Calu3 (cell line): ENCODE data around the gene CPAMD8. TPM values are rescaled to one million over a fixed set of nuclear protein-coding genes. Genes with fewer than 3 reads are reported as not detected.

Source experiments
- BruUV-seq: library from RNA; stranded (reverse); fragments of 400-500 nt; replicated peaks from 2 replicates; lab custom pipeline; 2021; lab: Mats Ljungman, UMichigan
- CTCF ChIA-PET: fragments of 300-600 bp; sonication (Branson Sonifier 250); formaldehyde crosslinking; loops from one replicate; lab custom pipeline; 2022; ENCODE audit warnings: antibody characterized with exemption; lab: Charles Lee
- DNase-seq: peaks from one replicate; pipeline ENCODE4 v3.0.0; 2022
- H3K27ac Mint-ChIP-seq: one replicate; pipeline ENCODE4 v1.8.0; 2022; ENCODE audit warnings: mixed read lengths; ENCODE audit not compliant: unreplicated experiment
- H3K27me3 Mint-ChIP-seq: one replicate; pipeline ENCODE4 v1.8.0; 2022; ENCODE audit warnings: mixed read lengths; ENCODE audit not compliant: unreplicated experiment
- H3K36me3 Mint-ChIP-seq: one replicate; pipeline ENCODE4 v1.8.0; 2022; ENCODE audit warnings: mild to moderate bottlenecking, moderate library complexity, mixed read lengths; ENCODE audit not compliant: insufficient read depth, unreplicated experiment
- H3K4me1 Mint-ChIP-seq: one replicate; pipeline ENCODE4 v1.8.0; 2022; ENCODE audit warnings: mild to moderate bottlenecking, low read depth, mixed read lengths; ENCODE audit not compliant: unreplicated experiment
- H3K4me3 Mint-ChIP-seq: one replicate; pipeline ENCODE4 v1.8.0; 2022; ENCODE audit warnings: mild to moderate bottlenecking, low read depth, moderate library complexity, mixed read lengths; ENCODE audit not compliant: unreplicated experiment
- H3K9me3 Mint-ChIP-seq: one replicate; pipeline ENCODE4 v1.8.0; 2022; ENCODE audit warnings: low read depth, mixed read lengths; ENCODE audit not compliant: unreplicated experiment
- CTCF ChIP-seq: fragments of 200-600 bp; IDR thresholded peaks from one replicate; pipeline ENCODE4 v1.8.0; 2022; ENCODE audit warnings: antibody characterized with exemption; ENCODE audit not compliant: unreplicated experiment
- intact Hi-C: fragments of 100-400 bp; cut with micrococcal nuclease; formaldehyde crosslinking; loops from one replicate; pipeline ENCODE4 v1.10.0; 2022; ENCODE audit not compliant: unreplicated experiment
- total RNA-seq: library from RNA; stranded (reverse); gene quantifications from 2 replicates; pipeline ENCODE4 v1.2.3, GENCODE V29; 2022

CPAMD8 gene
- total RNA-seq, 1 experiment from 2014 or later, result 5.8 TPM

- no peaks in the 10 kb centered on the region for H3K36me3 Mint-ChIP-seq
Observed at GRCh38 chr19:16927883-16928282, 98.7 kb downstream of the CPAMD8 start.

GRCh38 chr19:16922949-16923348 is 103.7 kb downstream of the CPAMD8 start:
- intact Hi-C loops, result no loop called here
- Mint-ChIP-seq H3K27me3 (peaks cover 31% of the 10 kb centered on the region), H3K27ac (no peak overlapping the region), H3K36me3 (no peaks in the 10 kb centered on the region), H3K4me1 (no peaks in the 10 kb centered on the region), H3K9me3 (peaks cover 2% of the 10 kb centered on the region), H3K4me3 (no peak overlapping the region)
- BruUV-seq, result no TSS peak
- CTCF ChIA-PET, result interaction anchor here (0.6 kb wide), 1 partner anchor 113 kb away, joined by 3 read pairs; no protein-coding TSS in a partner anchor
- DNase-seq, result no peak
- no peak for TF ChIP-seq CTCF

More at GRCh38 chr19:16927883-16928282, 98.7 kb downstream of the CPAMD8 start:
- intact Hi-C loops, result no loop called here
- H3K9me3 Mint-ChIP-seq, result no peaks in the 10 kb centered on the region
- H3K27ac Mint-ChIP-seq, result no peak overlapping the region
- TF ChIP-seq CTCF, result no peak
- no peak overlapping the region for H3K4me3 Mint-ChIP-seq
- H3K27me3 Mint-ChIP-seq, result peaks cover 68% of the 10 kb centered on the region
- no peaks in the 10 kb centered on the region for H3K4me1 Mint-ChIP-seq
- BruUV-seq, result no TSS peak
- CTCF ChIA-PET, result no interaction called here
- no peak for DNase-seq

GRCh38 chr19:16922592-16922934 is 104.0 kb downstream of the CPAMD8 start:
- no peaks in the 10 kb centered on the region for H3K4me1 Mint-ChIP-seq
- intact Hi-C loops, result no loop called here
- DNase-seq, result no peak
- no peak overlapping the region for H3K4me3 Mint-ChIP-seq
- no peak for TF ChIP-seq CTCF
- H3K27ac Mint-ChIP-seq, result no peak overlapping the region
- peaks cover 2% of the 10 kb centered on the region for H3K9me3 Mint-ChIP-seq
- no peaks in the 10 kb centered on the region for H3K36me3 Mint-ChIP-seq
- no TSS peak for BruUV-seq
- CTCF ChIA-PET, result no interaction called here
- peaks cover 31% of the 10 kb centered on the region for H3K27me3 Mint-ChIP-seq

GRCh38 chr19:16921766-16922591 is 104.6 kb downstream of the CPAMD8 start:
- no peak for TF ChIP-seq CTCF
- no peaks in the 10 kb centered on the region for H3K4me1 Mint-ChIP-seq
- H3K4me3 Mint-ChIP-seq, result no peak overlapping the region
- intact Hi-C loops, result no loop called here
- CTCF ChIA-PET, result no interaction called here
- peaks cover 31% of the 10 kb centered on the region for H3K27me3 Mint-ChIP-seq
- H3K9me3 Mint-ChIP-seq, result peaks cover 2% of the 10 kb centered on the region
- BruUV-seq, result no TSS peak
- no peaks in the 10 kb centered on the region for H3K36me3 Mint-ChIP-seq
- no peak overlapping the region for H3K27ac Mint-ChIP-seq
- no peak for DNase-seq
